Fibroblast of villous mesenchyme (primary cell): ENCODE measurements around the gene DCC. TPM values are rescaled to one million over a fixed set of nuclear protein-coding genes. Genes with fewer than 3 reads are reported as not detected.

ENCODE experiments used
- DNase-seq: peaks from one replicate; pipeline ENCODE4 v3.0.0-alpha.2; 2010; ENCODE audit warnings: low read depth
- H3K4me3 ChIP-seq: 2 replicates; pipeline ENCODE4 v1.5.1; 2011; ENCODE audit warnings: low read depth, mild to moderate bottlenecking, low read length
- CTCF ChIP-seq: IDR thresholded peaks from 2 replicates; pipeline ENCODE4 v1.5.1; 2012; ENCODE audit warnings: low read depth, mild to moderate bottlenecking, low read length; ENCODE audit not compliant: insufficient read depth
- total RNA-seq: library from RNA; depleted of rRNA; stranded (reverse); fragments of >200 nt; gene quantifications from 2 replicates; pipeline ENCODE4 v1.2.3, GENCODE V29; 2012

The DCC gene
- total RNA-seq, 1 donor: not detected

- no peak for DNase-seq
- H3K4me3 ChIP-seq: no peak overlapping the region
- TF ChIP-seq CTCF: no peak
Observed at GRCh38 chr18:53360501-53361443, 1020.8 kb downstream of the DCC start.

- no peak overlapping the region for H3K4me3 ChIP-seq
- TF ChIP-seq CTCF: no peak
- DNase-seq: no peak
Observed at GRCh38 chr18:53375621-53376020, 1035.6 kb downstream of the DCC start.

GRCh38 chr18:53380063-53380639, 1040.2 kb downstream of the DCC start:
- DNase-seq: peak; percentile 12
- peak; percentile 42 for TF ChIP-seq CTCF
- no peak overlapping the region for H3K4me3 ChIP-seq

GRCh38 chr18:53382870-53383269, 1042.9 kb downstream of the DCC start:
- TF ChIP-seq CTCF: no peak

GRCh38 chr18:53385889-53386288, 1045.9 kb downstream of the DCC start:
- DNase-seq: no peak
- H3K4me3 ChIP-seq: no peak overlapping the region
- TF ChIP-seq CTCF: no peak

More at GRCh38 chr18:53382870-53383269, 1042.9 kb downstream of the DCC start:
- no peak for DNase-seq
- no peak overlapping the region for H3K4me3 ChIP-seq

- no peak overlapping the region for H3K4me3 ChIP-seq
- no peak for TF ChIP-seq CTCF
- no peak for DNase-seq
Observed at GRCh38 chr18:53387581-53387980, 1047.6 kb downstream of the DCC start.
